ENCODE data around the gene AGBL4.

- no peak for TF ChIP-seq CTCF (conservative IDR thresholded peaks at IDR 0.05 in 1 of 2, IDR thresholded peaks at IDR 0.05 in 1 of 2; ENCODE audit: extremely low read depth in 1 of 2, insufficient read depth in 1 of 2, low read depth in 1 of 2, low read length in 2 of 2)
- TF ChIP-seq EZH2 (IDR thresholded peaks at IDR 0.05; ENCODE audit: borderline replicate concordance, low read length), result no peak
These were observed 24.4 kb upstream of the AGBL4 start for GRCh38 chr1:50047916-50048694.

Data from mammary epithelial cell (primary cell).